Renal cortex interstitium (tissue), 11 donors: ENCODE data around the gene IFNL4. TPM values are rescaled to one million over a fixed set of nuclear protein-coding genes. Genes with fewer than 3 reads are reported as not detected.
A peak's percentile ranks its signal among the peaks of the same experiment; 100 is the strongest.
"Not testable (repeated sequence)": the region's sequence is repeated elsewhere in the genome, so short reads cannot be mapped to it uniquely, and the experiment has no call there.

Experiments used
- DNase-seq, 11 donors: peaks; one replicate each; pipeline ENCODE4 v3.0.0-alpha.2; 2013; ENCODE audit warnings: low read depth in 9 of 11, low spot score in 4 of 11; ENCODE audit errors: extremely low read depth in 1 of 11
- polyA plus RNA-seq, 3 donors: library from polyadenylated mRNA; unstranded; fragments of 120-200 nt; gene quantifications; one replicate each; pipeline ENCODE4 v1.2.1, GENCODE V29; 2013; ENCODE audit not compliant: insufficient read length in 3 of 3

IFNL4 gene
- polyA plus RNA-seq, 3 donors: 0.11 TPM; not detected in 2

DNA sequence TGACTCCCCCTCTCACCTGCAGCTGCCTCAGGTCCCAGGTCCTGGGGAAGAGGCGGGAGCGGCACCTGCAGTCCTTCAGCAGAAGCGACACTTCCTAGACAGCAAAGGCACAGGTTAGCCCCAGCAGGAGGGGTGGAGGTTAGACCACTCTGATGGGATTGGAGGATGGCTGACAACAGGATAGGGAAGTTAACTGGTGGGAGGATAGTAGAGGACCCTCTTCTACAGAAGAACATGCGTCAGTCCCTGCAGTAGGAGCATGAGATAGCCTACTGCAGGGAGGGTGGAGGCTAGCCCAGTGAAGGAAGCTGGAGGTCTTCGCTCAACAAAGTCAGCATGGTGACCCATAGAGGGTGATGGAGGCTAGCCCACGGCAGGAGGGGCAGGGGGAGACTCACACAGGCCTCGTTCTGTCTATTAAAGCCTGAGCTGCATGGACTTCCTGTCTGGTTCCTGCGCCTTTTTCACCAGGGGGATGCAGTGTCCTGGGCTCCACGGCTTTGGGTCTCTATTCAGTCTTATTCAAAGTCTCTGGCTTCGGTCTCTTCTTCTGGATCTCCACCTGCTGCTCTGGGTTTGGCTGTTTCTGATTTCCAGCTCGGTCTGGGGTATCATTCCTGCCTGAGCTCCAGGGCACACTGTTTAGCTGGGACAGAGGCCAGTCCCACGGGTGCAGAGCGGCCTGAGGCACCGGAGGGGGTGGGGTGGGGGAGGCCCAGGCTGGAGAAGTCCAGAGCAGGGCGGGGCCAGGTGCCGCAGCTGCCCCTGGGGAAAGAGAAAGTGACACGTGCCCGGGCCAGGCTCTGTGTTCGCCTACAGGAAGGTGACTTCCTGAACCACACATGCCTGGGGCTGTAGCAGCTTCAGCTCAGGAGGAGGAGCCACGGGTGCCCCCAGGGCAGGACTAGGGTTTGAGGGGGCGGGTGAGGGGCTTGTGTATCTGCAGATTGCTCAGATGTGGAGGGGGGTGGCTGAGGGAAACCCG is 11.2 kb downstream of the IFNL4 start:
- DNase-seq: no peak

GRCh38 chr19:39236527-39236926 is 12.1 kb downstream of the IFNL4 start:
- DNase-seq: no peak

GRCh38 chr19:39232708-39233107 is 15.9 kb downstream of the IFNL4 start:
- DNase-seq: no peak

GRCh38 chr19:39230096-39230764 is 18.4 kb downstream of the IFNL4 start:
- no peak for DNase-seq

- no peak for DNase-seq
These were observed 23.7 kb downstream of the IFNL4 start for GRCh38 chr19:39224910-39225309.

DNA sequence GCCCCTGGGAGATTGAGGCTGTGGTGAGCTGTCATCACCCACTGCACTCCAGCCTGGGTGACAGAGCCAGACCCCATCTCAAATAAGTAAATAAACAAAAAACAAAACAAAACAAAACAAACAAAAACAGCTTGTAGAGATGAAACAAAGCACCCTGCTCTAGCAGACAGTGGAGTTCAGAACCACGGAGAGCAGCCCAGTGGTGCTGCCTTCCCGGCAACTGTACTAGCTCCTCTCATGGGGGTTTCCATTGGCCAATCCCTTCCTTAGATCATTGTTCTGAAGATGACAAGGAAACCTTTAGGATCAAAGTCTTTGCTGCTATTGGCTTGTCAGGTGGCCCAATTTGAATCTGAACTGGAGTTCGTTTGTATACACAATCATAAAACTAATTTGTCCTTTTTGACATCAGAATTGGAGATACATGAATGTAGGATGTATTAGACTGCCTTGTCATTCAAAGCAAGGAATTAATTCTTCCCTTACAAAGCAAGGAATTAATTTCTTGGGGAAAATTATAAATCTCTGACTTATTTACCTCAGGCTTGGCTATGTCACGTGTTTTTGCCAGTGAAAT is 24.9 kb downstream of the IFNL4 start:
- peak in 4 of 11 donors; percentile 33 to 46 (median 38) for DNase-seq

- DNase-seq: not testable (repeated sequence)
These were observed 29.5 kb downstream of the IFNL4 start for GRCh38 chr19:39219108-39219507.

DNA sequence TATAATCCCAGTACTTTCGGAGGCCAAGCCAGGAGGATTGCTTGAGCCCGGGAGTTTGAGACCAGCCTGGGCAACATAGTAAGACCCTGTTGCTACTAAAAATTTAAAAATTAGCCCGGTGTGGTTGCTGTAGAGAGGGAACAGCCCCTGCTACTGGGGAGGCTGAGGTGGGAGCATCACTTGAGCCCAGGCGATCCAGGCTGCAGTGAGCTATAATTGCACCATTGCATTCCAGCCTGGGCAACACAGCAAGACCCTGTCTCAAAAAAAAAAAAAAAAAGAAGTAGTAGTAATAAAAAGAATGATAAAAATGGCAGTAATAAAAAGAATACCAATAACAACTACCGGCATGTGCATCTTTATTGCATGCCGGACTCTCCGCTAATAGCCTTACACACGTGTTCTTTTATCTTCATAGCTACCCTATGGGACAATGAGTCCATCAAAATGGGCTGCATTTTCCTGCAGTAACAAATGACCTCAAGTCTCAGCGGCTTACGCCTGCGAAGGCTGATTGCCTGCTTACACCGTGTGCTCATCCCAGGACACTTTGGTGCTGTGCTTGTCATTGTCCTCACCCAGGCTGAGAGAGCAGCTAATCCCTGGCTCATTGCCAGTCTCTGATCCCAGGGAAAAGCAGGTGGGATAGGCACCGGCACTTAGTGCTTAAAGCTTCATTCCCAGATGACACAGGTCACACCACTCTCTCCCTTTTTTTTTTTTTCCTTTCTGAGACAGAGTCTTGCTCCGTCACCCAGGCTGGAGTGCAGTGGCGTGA is 30.2 kb downstream of the IFNL4 start:
- no peak for DNase-seq

GRCh38 chr19:39217094-39217493 is 31.6 kb downstream of the IFNL4 start:
- no peak for DNase-seq

GRCh38 chr19:39215323-39215722 is 33.3 kb downstream of the IFNL4 start:
- not testable (repeated sequence) for DNase-seq

- DNase-seq: no peak
These were observed 36.3 kb downstream of the IFNL4 start for GRCh38 chr19:39212375-39212742.

GRCh38 chr19:39211731-39212374 is 36.8 kb downstream of the IFNL4 start:
- DNase-seq: no peak

GRCh38 chr19:39209196-39209595 is 39.5 kb downstream of the IFNL4 start:
- no peak for DNase-seq

GRCh38 chr19:39208175-39208795 is 40.4 kb downstream of the IFNL4 start:
- DNase-seq: no peak

DNA sequence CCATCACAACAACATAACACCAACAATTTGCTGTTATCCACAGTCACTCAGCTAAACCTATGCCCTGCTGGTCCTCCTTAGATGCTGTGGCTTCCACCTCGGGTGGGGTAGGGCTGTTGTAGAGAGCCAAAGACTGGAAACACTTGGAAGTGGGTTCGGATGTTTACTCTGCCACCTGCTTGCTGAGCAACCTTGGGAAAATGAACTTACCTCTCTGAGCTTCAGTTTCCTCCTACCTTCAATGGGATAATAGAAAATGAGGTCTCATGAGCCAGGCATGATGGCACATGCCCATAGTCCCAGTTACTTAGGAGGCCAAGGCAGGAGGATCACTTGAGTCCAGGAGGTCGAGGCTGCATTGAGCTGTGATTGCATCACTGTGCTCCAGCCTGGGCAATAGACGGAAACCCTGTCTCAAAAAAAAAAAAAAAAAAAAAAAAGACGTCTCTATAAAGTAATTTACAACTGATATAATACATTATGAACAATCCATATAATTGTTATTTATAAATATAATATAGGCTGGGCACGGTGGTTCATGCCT is 41.3 kb downstream of the IFNL4 start:
- no peak for DNase-seq

- DNase-seq: no peak
These were observed 42.5 kb downstream of the IFNL4 start for GRCh38 chr19:39206122-39206521.

GRCh38 chr19:39205449-39205764 is 43.2 kb downstream of the IFNL4 start:
- DNase-seq: no peak
